Gastroesophageal sphincter (tissue), 4 donors: ENCODE measurements around the gene ASPN. TPM values are rescaled to one million over a fixed set of nuclear protein-coding genes. Genes with fewer than 3 reads are reported as not detected.

Experiments used
- ATAC-seq: fragments of 150-250 bp; one replicate; pipeline ENCODE4 v1.9.1; 2016; ENCODE audit warnings: mild to moderate bottlenecking, moderate library complexity
- H3K27ac ChIP-seq, 4 donors: fragments of 200-600 bp; sonication (generic) in 3 of 4; 1 replicate in 3 of 4; 2 replicates in 1 of 4; pipeline ENCODE4 v1.5.1; 2016 to 2019
- H3K27me3 ChIP-seq: fragments of 200-600 bp; sonication (generic); one replicate; pipeline ENCODE4 v1.5.1; 2019
- H3K36me3 ChIP-seq, 2 donors: fragments of 200-600 bp; sonication (generic); one replicate each; pipeline ENCODE4 v1.5.1; 2019; ENCODE audit warnings: control low read depth in 1 of 2
- H3K4me1 ChIP-seq, 3 donors: fragments of 200-600 bp; sonication (generic); 1 replicate in 2 of 3; 2 replicates in 1 of 3; pipeline ENCODE4 v1.5.1; 2016 to 2019; ENCODE audit warnings: control low read depth in 2 of 3
- H3K4me3 ChIP-seq, 2 donors: fragments of 200-600 bp; sonication (generic); one replicate each; pipeline ENCODE4 v1.5.1; 2019; ENCODE audit warnings: mild to moderate bottlenecking in 1 of 2, moderate library complexity in 1 of 2
- H3K9me3 ChIP-seq, 3 donors: fragments of 200-600 bp; sonication (generic); one replicate each; pipeline ENCODE4 v1.5.1; 2017 to 2019; ENCODE audit warnings: control low read depth in 2 of 3
- EP300 ChIP-seq: sonication (generic); formaldehyde crosslinking; IDR thresholded peaks from one replicate; pipeline ENCODE4 v1.6.1; 2017; ENCODE audit warnings: antibody characterized with exemption, mild to moderate bottlenecking
- POLR2A ChIP-seq, 2 donors: fragments of 450-650 bp; IDR thresholded peaks; one replicate each; pipeline ENCODE4 v1.6.1; 2017; ENCODE audit warnings: antibody characterized with exemption in 2 of 2, mild to moderate bottlenecking in 2 of 2, moderate library complexity in 1 of 2
- POLR2AphosphoS5 ChIP-seq: sonication (generic); formaldehyde crosslinking; IDR thresholded peaks from one replicate; pipeline ENCODE4 v1.6.1; 2017; ENCODE audit warnings: antibody characterized with exemption
- WGBS, 2 donors: methylation state at CpG; one replicate each; pipeline ENCODE4 v1.1.5; 2018; ENCODE audit warnings: low coverage in 1 of 2; 5-methylcytosine and 5-hydroxymethylcytosine counted together
- total RNA-seq, 4 donors: library from RNA; depleted of rRNA; stranded (reverse); fragments of >200 nt; gene quantifications; one replicate each; pipeline ENCODE4 v1.1.0, GENCODE V29; 2016
- TF ChIP-seq, protein P1 (sequence below), 4 experiments: fragments of 200-600 bp in 2 of 4; fragments of 450-650 bp in 2 of 4; sonication (generic) in 1 of 4; IDR thresholded peaks; one replicate each; pipeline ENCODE4 v1.5.1; 2017 to 2019; ENCODE audit warnings: antibody characterized with exemption in 4 of 4, mild to moderate bottlenecking in 2 of 4, moderate library complexity in 2 of 4

Gene ASPN
- total RNA-seq, 4 donors from 2014 or later, result 5.3 to 46.4 (median 27.3) TPM

DNA sequence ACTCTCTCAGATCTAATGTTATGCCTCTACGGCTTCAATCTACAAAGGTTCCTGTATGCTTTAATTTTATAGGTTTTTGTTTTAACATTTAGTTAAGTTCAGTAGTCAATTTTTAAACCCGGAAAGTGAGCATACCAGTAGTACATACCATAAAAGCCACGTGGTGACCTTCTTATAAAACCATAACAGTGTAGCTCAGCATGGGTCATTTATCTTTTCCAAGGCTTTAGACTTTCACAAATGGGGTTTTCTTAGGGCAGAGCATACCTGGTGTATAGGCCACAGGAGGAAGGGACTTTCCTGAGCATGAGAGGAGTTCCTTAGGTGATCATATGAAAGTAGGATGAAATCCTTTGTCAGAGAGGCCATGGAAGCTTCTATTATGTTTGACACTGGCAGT, 30.3 kb upstream of the ASPN start:
- no peak for ATAC-seq
- TF ChIP-seq POLR2AphosphoS5, result no peak
- TF ChIP-seq POLR2A (IDR thresholded peaks at IDR 0.05), result no peak
- TF ChIP-seq, protein P1, sequence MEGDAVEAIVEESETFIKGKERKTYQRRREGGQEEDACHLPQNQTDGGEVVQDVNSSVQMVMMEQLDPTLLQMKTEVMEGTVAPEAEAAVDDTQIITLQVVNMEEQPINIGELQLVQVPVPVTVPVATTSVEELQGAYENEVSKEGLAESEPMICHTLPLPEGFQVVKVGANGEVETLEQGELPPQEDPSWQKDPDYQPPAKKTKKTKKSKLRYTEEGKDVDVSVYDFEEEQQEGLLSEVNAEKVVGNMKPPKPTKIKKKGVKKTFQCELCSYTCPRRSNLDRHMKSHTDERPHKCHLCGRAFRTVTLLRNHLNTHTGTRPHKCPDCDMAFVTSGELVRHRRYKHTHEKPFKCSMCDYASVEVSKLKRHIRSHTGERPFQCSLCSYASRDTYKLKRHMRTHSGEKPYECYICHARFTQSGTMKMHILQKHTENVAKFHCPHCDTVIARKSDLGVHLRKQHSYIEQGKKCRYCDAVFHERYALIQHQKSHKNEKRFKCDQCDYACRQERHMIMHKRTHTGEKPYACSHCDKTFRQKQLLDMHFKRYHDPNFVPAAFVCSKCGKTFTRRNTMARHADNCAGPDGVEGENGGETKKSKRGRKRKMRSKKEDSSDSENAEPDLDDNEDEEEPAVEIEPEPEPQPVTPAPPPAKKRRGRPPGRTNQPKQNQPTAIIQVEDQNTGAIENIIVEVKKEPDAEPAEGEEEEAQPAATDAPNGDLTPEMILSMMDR (IDR thresholded peaks at IDR 0.05), result no peak
- TF ChIP-seq EP300, result no peak
- H3K27me3 ChIP-seq, result no peaks in the 10 kb centered on the region
- peaks cover 6 to 41% (median 6%) of the 10 kb centered on the region in 3 donors for H3K4me1 ChIP-seq
- WGBS, 2 donors, result 39 to 43% methylated on average over 3 of the region's 3 CpGs
- H3K36me3 ChIP-seq, result peaks cover 0 to 3% of the 10 kb centered on the region in 2 donors
- H3K9me3 ChIP-seq, result no peaks in the 10 kb centered on the region
- peak overlapping the region in 2 of 4 donors; percentile 8 to 16 for H3K27ac ChIP-seq
- no peak overlapping the region for H3K4me3 ChIP-seq

DNA sequence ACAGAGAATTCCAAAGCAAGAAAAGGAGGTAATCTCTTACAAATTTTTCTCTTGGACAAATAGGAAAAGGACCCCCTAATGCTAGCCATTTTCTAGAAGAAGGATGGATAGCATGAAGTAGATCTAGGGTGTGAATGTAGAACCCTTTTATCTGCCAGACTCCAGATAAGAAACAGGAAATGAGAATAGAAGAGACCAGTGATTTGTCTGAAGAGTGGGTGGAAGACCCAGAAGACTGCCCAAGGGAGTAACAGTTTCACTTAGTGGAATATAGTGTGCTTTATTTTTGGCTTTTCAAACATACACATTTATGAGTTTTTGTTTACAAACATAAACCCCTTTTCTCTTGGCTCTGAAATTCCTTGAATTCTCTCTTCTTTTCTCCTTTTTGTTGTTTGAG, 28.4 kb upstream of the ASPN start:
- ATAC-seq, result no peak
- Histone ChIP-seq H3K27ac (no peak overlapping the region), H3K4me3 (no peak overlapping the region), H3K36me3 (no peaks in the 10 kb centered on the region), H3K9me3 (no peaks in the 10 kb centered on the region), H3K4me1 (peaks cover 13 to 60% (median 17%) of the 10 kb centered on the region in 3 donors), H3K27me3 (no peaks in the 10 kb centered on the region)
- TF ChIP-seq, protein P1 (IDR thresholded peaks at IDR 0.05), result no peak

DNA sequence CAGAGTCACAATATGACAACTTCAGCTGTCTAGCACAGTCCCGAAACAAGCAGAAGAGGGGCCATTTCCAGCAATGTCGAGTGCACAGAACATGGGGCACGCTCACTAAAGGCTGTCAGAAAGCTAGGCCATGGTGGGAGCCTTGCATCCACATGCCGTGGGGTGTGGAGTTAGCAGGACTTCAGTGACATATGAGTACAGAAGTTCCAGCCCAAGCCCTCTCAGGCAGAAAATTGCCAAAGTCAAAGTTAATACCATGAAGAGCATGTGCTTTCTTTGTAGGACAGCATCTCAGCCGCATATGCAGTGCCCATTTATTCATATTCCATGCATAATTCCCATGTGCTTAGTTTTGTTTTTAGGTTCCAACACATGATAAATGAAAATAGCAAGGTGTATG, 26.7 kb upstream of the ASPN start:
- no peak for ATAC-seq
- no peaks in the 10 kb centered on the region for H3K36me3 ChIP-seq
- peaks cover 18 to 77% (median 29%) of the 10 kb centered on the region in 3 donors for H3K4me1 ChIP-seq
- no peaks in the 10 kb centered on the region for H3K9me3 ChIP-seq
- WGBS, 2 donors, result 67 to 100% methylated on average over 1 to 3 of the region's 5 CpGs
- H3K4me3 ChIP-seq, result no peak overlapping the region
- peak overlapping the region in 3 of 4 donors; percentile 8 to 85 (median 85) for H3K27ac ChIP-seq
- H3K27me3 ChIP-seq, result no peaks in the 10 kb centered on the region
- no peak for TF ChIP-seq POLR2A (IDR thresholded peaks at IDR 0.05)
- no peak for TF ChIP-seq EP300
- TF ChIP-seq, protein P1 (IDR thresholded peaks at IDR 0.05), result no peak
- TF ChIP-seq POLR2AphosphoS5, result no peak

DNA sequence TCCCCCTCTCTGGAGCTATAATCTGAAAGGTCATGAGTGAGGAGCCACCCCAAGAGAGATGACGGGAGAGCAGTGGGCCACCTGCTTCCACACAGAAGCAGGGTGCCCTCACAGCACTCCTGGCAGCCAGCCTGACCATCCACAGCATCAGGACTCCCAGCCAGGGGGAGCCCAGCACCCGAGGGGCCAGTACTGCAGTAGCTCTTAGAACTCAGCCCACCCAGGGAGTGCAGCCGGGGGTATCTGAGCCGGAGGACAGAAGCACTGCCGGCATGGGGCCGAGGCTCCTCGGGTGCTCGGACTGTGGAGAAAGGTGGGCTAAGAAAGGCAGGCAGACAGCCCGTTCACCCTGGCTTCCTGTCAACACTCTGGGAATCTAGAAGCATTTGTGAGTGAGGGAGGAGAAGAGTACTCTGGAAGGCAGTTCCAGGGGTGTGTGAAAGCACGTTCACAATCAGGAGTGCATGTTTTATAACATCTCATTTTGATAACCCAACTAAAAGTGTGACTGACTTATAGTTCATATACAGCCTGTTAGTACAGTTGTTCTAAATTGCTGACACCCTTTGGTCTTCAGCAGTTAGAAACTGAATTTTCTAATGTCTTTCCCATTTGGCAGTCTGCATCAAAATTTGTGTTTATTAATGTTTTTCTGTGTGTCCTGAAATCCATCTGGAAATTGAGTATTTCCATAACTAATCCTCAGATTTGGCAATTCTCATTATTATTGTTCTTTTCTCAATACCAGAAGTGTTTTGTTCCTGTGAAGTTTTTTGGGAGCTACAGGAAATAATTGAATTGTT, 25.9 kb upstream of the ASPN start:
- H3K9me3 ChIP-seq, result no peaks in the 10 kb centered on the region
- H3K4me3 ChIP-seq, result no peak overlapping the region
- peak overlapping the region; percentile 84 to 90 (median 85) for H3K27ac ChIP-seq
- no peak for ATAC-seq
- H3K27me3 ChIP-seq, result no peaks in the 10 kb centered on the region
- TF ChIP-seq, protein P1 (IDR thresholded peaks at IDR 0.05), result peak in 1 of 4 experiments; percentile 54
- no peak for TF ChIP-seq POLR2AphosphoS5
- 33 to 39% methylated on average over 2 to 4 of the region's 10 CpGs for WGBS, 2 donors
- no peaks in the 10 kb centered on the region for H3K36me3 ChIP-seq
- H3K4me1 ChIP-seq, result peaks cover 22 to 81% (median 29%) of the 10 kb centered on the region in 3 donors

DNA sequence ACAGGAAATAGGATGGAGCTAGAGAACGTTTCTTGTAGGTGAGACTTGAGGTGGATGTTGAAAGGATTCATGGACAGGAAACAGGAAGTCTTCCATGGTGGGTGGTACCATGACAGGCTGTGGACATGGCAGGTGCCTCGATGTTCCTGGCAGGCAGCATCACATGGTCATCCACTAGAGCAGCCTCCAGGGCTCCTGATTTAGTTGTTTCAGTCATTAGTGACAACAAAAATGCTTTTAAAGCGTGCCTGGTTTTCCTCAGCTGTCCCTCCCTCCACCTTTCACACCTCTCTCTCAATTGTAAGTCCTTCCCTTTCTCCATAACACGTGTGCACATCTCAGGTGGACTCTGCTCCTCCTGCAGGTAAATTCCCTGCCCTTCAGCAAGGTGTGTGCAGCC, 25.2 kb upstream of the ASPN start:
- no peaks in the 10 kb centered on the region for H3K36me3 ChIP-seq
- TF ChIP-seq EP300, result no peak
- no peak overlapping the region for H3K4me3 ChIP-seq
- no peak for ATAC-seq
- H3K27ac ChIP-seq, result peak overlapping the region; percentile 84 to 90 (median 85)
- WGBS, 2 donors, result 44 to 53% methylated on average over 4 of the region's 4 CpGs
- H3K9me3 ChIP-seq, result no peaks in the 10 kb centered on the region
- H3K27me3 ChIP-seq, result no peaks in the 10 kb centered on the region
- H3K4me1 ChIP-seq, result peaks cover 22 to 80% (median 29%) of the 10 kb centered on the region in 3 donors
